HepG2 (cell line): ENCODE data around the gene TMEM79. TPM values are rescaled to one million over a fixed set of nuclear protein-coding genes. Genes with fewer than 3 reads are reported as not detected.

Experiments used
- FOSL1 ChIP-seq: sonication (generic); formaldehyde crosslinking; IDR thresholded peaks from 2 replicates; pipeline ENCODE4 v1.9.0; 2021; ENCODE audit warnings: missing genetic modification reagents, borderline replicate concordance
- GATA4 ChIP-seq: sonication (generic); IDR thresholded peaks from 2 replicates; pipeline ENCODE4 v1.6.1; 2016; ENCODE audit warnings: antibody characterized with exemption, low read depth, borderline replicate concordance
- IRX3 ChIP-seq: sonication (generic); formaldehyde crosslinking; IDR thresholded peaks from 2 replicates; pipeline ENCODE4 v1.8.1; 2023; ENCODE audit warnings: mild to moderate bottlenecking, low read depth, missing genetic modification reagents, borderline replicate concordance
- MAFG ChIP-seq: sonication (generic); formaldehyde crosslinking; IDR thresholded peaks from 2 replicates; pipeline ENCODE4 v1.5.1; 2020; ENCODE audit warnings: mild to moderate bottlenecking, missing genetic modification reagents
- REXO4 ChIP-seq: sonication (generic); formaldehyde crosslinking; IDR thresholded peaks from 2 replicates; pipeline ENCODE4 v1.8.0; 2022; ENCODE audit warnings: missing genetic modification reagents, mild to moderate bottlenecking, borderline replicate concordance
- SMAD3 ChIP-seq: sonication (generic); formaldehyde crosslinking; IDR thresholded peaks from 2 replicates; pipeline ENCODE4 v1.4.0; 2020; ENCODE audit warnings: missing genetic modification reagents
- SOX6 ChIP-seq, 2 experiments: fragments of 450-650 bp in 1 of 2; sonication (generic) in 1 of 2; formaldehyde crosslinking in 1 of 2; IDR thresholded peaks; 2 replicates each; pipeline versions ENCODE4 v1.4.0 to v1.6.1; 2017 to 2020; ENCODE audit warnings: antibody characterized with exemption in 1 of 2, mild to moderate bottlenecking in 1 of 2, missing genetic modification reagents in 1 of 2
- ZBTB20 ChIP-seq: sonication (generic); formaldehyde crosslinking; IDR thresholded peaks from 2 replicates; pipeline ENCODE4 v1.8.1; 2023; ENCODE audit warnings: missing genetic modification reagents, low read depth, mild to moderate bottlenecking, borderline replicate concordance
- ZBTB40 ChIP-seq, 2 experiments: fragments of 450-650 bp in 1 of 2; sonication (generic) in 1 of 2; formaldehyde crosslinking in 1 of 2; IDR thresholded peaks; 2 replicates each; pipeline versions ENCODE4 v1.6.1 to v1.8.0; 2016 to 2022; ENCODE audit warnings: antibody characterized with exemption in 1 of 2, mild to moderate bottlenecking in 1 of 2, missing genetic modification reagents in 1 of 2
- ZNF280D ChIP-seq: sonication (generic); formaldehyde crosslinking; IDR thresholded peaks from 2 replicates; pipeline ENCODE4 v1.5.1; 2020; ENCODE audit warnings: mild to moderate bottlenecking, missing genetic modification reagents
- ZNF33A ChIP-seq: sonication (generic); formaldehyde crosslinking; IDR thresholded peaks from 2 replicates; pipeline ENCODE4 v1.5.1; 2020; ENCODE audit warnings: missing genetic modification reagents, mild to moderate bottlenecking, moderate library complexity, borderline replicate concordance
- ZNF362 ChIP-seq: sonication (generic); formaldehyde crosslinking; IDR thresholded peaks from 2 replicates; pipeline ENCODE4 v1.4.0; 2020; ENCODE audit warnings: missing genetic modification reagents, mild to moderate bottlenecking, borderline replicate concordance
- ZNF589 ChIP-seq: sonication (generic); formaldehyde crosslinking; conservative IDR thresholded peaks from 2 replicates; pipeline ENCODE4 v1.8.0; 2022; ENCODE audit warnings: mild to moderate bottlenecking, moderate library complexity, missing genetic modification reagents
- ZNF746 ChIP-seq: sonication (generic); formaldehyde crosslinking; IDR thresholded peaks from 2 replicates; pipeline ENCODE4 v1.8.0; 2022; ENCODE audit warnings: mild to moderate bottlenecking, missing genetic modification reagents
- polyA plus RNA-seq, 8 experiments: library from polyadenylated mRNA; depleted of rRNA in 3 of 8; stranded (reverse) in 7 of 8; unstranded in 1 of 8; fragments of >200 nt; fragmentation: Illumina TruSeq in 4 of 8; extraction: Trizol in 4 of 8; gene quantifications; 2 replicates each; pipeline versions ENCODE4 v1.2.1 to v1.2.3, GENCODE V29; 2011 to 2016; ENCODE audit warnings: low read depth in 4 of 8, missing spikeins in 1 of 8, mixed read lengths in 1 of 8; ENCODE audit not compliant: insufficient read depth in 1 of 8
- total RNA-seq, 5 experiments: library from RNA; depleted of rRNA; stranded (reverse); fragments of >200 nt; fragmentation: Illumina TruSeq; extraction: Trizol; gene quantifications; 2 replicates each; pipeline ENCODE4 v1.2.3, GENCODE V29; 2016; ENCODE audit warnings: low read depth in 1 of 5

The TMEM79 gene
- total and polyA plus RNA-seq, 2 of the 13 experiments (the other 11 are each of a cell fraction or from before 2014, with no cell fraction given), result 1.2 to 1.9 TPM

- TF ChIP-seq ZBTB40 (IDR thresholded peaks at IDR 0.05) (no peak), ZBTB40 (CRISPR knock-in tag; IDR thresholded peaks at IDR 0.05) (peak; percentile 64; the same call in 1 of the 2 replicates), ZNF746 (no peak), SOX6 (IDR thresholded peaks at IDR 0.05) (no peak), SOX6 (CRISPR knock-in tag; IDR thresholded peaks at IDR 0.05) (peak; percentile 15; the same call in 1 of the 2 replicates), SMAD3 (CRISPR knock-in tag) (no peak), GATA4 (peak; percentile 24; the same call in 1 of the 2 replicates), IRX3 (peak; percentile 60; the same call in 1 of the 2 replicates), ZNF589 (CRISPR knock-in tag) (no peak), FOSL1 (CRISPR knock-in tag) (no peak), ZNF33A (CRISPR knock-in tag) (no peak), ZBTB20 (CRISPR knock-in tag) (peak; percentile 71; the same call in 1 of the 2 replicates), MAFG (CRISPR knock-in tag) (no peak), ZNF280D (CRISPR knock-in tag) (no peak), ZNF362 (CRISPR knock-in tag) (no peak), REXO4 (CRISPR knock-in tag) (no peak)
Observed at GRCh38 chr1:156338180-156338976, 54.3 kb downstream of the TMEM79 start, which contains the start of the genes CCT3 and TSACC (continued).
